GM18511 (cell line): ENCODE results near the gene STMN3.
"Not testable (repeated sequence)": the region's sequence is repeated elsewhere in the genome, so short reads cannot be mapped to it uniquely, and the experiment has no call there.

Experiments used
- ATAC-seq: cut with Tn5 transposase; IDR thresholded peaks from one replicate; pipeline ENCODE4 v1.9.1; 2021; ENCODE audit warnings: mild to moderate bottlenecking, moderate library complexity; ENCODE audit not compliant: unreplicated experiment

Gene STMN3

DNA sequence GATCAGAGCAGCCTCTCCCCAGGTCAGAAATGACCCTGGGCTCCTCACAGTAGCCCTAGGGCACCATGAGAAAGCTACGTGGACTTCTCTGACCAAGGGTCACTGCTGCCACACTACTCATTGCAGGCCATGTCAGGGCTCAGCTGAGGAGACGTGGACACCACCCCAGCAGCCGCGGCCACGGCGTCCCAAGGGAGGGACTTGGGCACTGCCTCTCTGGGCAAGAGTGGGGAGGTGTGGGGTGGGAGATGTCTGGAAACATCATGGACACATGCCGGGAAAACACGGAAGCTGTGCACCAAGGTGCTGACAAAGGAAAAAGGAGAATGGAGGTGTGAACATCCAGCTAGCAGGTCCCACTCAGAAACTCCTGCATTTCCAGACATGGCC, 35.4 kb downstream of the STMN3 start:
- ATAC-seq: no peak

DNA sequence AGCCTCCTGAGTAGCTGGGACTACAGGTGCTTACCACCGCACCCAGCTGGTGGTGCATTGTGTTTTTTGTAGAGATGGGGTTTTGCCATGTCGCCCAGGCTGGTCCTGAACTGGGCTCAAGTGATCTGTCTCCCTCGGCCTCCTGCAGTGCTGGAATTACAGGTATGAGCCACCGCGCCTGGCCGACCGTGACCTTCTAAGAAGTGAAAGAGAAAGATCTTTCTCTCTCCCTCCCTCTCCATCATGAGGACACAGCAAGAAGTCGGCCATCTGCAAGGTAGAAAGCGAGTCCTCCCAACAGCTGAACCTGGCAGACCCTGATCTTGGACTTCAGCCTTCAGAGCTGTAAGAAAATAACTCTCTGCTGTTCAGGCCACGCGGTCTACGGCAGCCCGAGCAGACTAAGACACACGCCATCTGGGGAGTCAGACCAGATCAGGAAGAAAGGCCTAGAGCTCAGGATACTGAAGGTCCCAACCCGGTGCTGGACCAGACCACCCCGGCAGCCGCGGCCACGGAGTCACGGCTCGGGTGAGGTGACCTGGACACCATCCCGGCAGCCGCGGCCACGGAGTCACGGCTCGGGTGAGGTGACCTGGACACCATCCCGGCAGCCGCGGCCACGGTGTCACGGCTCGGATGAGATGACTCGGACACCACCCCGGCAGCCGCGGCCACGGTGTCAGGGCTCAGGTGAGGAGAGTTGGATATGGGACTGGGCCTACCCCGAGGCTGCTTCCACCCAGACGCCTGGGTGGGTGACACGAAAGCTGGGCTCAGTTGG, 35.9 kb downstream of the STMN3 start:
- ATAC-seq: no peak

DNA sequence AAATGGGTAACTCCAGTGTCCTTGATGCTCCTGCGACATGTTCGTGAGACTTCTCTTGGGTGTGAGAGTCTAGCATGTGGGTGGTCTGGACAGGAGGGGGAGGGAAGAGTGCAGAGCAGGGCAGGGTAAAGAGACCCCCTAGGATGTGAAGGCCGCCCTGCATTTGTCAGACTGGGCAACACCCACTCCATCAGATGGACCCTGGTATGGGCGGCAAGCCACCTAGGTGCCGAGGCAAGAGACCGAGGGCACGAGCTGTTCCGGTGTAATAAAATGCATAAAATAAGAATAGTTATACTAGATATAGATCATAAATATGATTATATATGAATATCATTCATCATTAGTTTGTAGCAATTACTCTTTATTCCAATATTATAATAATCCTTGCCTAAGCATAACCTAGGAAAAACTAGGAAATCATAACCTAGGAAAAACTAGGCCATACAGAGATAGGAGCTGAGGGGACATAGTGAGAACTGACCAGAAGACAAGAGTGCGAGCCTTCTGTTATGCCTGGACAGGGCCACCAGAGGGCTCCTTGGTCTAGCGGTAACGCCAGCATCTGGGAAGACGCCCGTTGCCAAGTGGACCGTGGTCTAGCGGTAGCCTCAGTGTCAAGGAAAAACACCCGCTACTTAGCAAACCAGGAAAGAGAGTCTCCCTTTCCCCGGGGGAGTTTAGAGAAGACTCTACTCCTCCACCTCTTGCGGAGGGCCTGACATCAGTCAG, 39.2 kb downstream of the STMN3 start:
- ATAC-seq: not testable (repeated sequence)

DNA sequence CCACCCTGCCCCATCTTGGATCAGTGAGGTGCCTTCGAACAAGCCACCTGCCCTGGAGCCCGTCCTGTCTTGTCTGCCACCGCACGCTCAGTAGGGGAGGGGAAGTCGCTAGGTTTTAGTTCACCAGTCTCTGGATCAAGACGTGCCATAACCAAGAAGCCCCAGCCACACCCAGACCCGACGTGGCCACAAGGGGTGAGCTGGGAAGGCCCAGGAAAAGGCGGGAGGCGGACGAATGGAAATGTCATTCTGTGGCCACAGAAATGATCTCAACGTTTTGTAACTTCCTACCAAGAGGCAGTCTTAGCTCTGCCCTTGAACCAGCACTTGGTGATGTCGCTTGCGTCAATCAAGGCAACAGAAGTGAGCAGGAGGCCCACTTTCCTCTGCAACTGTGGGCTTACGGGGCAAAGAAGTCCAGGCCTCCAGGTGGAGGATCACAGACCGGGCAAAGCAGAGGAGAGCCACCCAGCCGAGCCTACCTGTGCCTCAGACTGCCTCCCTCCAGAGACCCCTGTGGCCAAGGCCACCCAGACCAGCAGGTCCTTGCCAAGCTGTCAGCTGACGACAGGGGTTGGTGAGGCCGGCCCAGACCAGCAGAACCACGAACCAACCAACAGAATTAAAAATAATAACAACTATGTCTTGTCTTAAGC, 40.8 kb downstream of the STMN3 start:
- no peak for ATAC-seq

DNA sequence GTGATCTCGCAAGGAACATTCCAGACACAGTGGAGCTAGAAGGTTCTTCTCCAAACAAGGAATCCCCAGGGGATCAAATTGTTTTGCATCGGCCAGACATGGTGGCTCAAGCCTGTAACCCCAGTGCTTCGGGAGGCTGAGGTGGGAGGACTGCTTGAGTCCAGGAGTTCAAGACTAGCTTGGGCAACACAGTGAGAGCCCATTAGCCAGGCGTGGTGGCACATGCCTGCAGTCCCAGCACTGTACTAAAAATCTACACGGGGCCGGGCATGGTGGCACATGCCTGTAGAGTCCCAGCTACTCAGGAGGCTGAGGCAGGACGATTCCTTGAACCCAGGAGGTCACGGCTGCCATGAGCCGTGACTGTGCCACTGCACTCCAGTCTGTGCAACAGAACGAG, 41.6 kb downstream of the STMN3 start:
- ATAC-seq: no peak

DNA sequence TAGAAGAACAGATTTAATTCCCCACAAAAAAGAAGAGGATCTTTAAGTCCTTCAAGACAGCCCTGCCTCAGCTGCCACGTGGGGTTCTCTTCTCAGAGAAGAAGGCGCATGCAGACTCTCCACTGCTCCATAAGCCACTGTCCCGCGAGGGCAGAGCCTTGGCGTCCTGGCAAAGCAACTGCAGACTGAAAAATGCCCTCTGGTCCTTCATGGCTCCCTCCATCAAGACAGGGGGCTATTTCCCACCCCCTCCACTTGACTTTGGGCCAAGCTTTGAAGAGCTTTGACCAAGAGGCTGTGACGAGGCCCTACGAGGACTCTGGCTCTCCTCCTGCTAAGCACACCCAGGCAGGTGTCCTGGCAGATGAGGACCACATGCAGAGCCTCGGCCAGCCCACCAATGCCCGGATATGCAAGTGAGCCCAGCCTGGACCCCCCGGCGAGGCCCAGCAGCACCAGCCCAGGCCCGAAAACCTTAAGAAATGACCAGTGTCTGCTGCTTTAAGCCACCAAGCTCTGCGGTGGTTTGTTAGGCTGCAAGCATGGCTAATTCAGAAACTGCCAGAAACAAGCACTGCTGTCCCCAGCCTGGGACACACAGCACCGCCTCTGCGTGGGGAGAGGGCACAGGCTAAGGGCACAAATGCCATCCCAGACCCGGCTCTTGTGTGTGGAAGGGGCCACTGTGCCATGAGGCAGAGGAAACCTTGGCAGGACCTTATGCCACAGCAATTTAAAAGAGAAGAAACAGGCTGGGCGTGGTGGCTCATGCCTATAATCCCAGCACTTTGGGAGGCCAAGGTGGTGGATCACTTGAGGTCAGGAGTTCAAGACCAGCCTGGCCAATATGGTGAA, 42.4 kb downstream of the STMN3 start:
- ATAC-seq: no peak

DNA sequence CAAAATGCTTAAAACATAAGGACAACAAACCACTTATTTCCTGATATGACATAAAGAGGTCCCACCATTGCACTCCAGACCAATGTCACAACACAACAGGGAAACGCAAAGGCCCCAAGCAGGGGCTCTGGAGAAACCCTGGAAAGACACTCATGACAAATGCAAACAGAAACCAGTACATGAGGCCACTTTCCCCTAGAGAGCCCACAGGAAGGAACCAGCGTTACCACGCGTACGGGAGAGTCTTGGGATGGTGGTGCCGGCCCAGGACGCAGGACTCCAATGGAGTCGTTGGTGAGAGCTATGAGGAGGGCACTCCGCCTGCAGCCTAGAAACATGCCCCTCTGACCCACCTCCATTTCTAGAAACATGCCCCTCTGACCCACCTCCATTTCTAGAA, 46.5 kb downstream of the STMN3 start:
- ATAC-seq: no peak

DNA sequence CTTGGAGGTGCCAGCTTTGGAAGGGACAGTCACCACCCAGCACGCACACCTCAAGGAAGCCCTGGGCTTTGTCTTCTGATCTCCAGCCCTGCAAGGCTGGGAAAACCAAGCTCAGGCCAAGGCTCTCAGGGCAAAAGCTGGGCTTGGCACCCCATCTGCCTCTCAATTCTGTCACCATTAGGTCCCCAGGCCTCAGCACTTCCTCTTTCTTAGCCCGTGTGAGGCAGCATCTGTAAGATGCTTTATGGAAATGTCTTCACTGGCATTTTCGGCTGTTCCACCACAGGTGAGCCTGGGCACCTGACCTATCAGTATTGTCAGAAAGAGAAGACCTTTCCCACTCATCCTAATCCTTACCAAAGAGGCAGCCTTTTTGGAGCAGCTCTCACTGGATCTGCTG, 50.9 kb downstream of the STMN3 start:
- ATAC-seq: no peak

DNA sequence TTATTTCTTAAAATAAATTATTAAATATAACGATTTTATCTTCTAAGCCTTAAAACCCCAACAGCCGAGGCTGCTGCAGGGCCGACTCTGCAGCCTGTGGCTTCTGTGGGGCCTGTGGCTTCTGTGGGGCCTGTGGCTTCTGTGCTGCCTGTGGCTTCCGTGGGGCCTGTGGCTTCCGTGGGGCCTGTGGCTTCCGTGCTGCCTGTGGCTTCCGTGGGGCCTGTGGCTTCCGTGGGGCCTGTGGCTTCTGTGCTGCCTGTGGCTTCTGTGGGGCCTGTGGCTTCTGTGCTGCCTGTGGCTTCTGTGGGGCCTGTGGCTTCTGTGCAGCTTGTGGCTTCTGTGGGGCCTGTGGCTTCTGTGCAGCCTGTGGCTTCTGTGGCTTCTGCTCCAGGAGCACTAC, 51.5 kb downstream of the STMN3 start:
- not testable (repeated sequence) for ATAC-seq

DNA sequence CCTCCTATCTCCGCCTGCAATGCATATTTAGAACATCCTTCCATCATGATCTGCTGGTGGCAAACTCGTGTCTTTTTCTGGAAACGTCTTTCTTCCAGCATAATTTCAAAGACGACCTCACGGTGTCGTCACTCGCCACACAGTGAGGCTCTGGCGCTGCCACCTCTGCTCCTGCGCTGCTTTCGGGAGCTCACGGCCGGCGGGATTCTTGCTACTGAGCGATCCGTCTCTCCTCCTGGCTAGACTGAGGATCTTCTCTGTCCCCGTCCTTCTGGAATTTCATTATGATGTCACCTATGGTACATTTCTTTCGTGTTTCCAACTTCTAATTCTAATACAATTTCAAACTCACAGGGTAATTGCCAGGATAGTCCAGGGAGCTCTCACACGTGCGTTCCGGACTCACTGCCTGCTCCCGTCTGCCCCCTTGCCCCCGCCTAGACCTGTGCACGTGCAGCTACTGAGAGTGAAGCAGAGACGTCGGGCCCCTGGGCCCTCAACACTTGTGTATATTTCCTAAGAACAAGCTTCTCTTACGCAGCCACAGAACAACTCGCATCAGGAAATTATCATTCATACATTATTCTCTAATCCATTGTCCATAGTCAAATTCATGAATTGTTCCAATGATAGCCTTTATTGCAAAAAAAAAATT, 53.7 kb downstream of the STMN3 start:
- ATAC-seq: no peak

DNA sequence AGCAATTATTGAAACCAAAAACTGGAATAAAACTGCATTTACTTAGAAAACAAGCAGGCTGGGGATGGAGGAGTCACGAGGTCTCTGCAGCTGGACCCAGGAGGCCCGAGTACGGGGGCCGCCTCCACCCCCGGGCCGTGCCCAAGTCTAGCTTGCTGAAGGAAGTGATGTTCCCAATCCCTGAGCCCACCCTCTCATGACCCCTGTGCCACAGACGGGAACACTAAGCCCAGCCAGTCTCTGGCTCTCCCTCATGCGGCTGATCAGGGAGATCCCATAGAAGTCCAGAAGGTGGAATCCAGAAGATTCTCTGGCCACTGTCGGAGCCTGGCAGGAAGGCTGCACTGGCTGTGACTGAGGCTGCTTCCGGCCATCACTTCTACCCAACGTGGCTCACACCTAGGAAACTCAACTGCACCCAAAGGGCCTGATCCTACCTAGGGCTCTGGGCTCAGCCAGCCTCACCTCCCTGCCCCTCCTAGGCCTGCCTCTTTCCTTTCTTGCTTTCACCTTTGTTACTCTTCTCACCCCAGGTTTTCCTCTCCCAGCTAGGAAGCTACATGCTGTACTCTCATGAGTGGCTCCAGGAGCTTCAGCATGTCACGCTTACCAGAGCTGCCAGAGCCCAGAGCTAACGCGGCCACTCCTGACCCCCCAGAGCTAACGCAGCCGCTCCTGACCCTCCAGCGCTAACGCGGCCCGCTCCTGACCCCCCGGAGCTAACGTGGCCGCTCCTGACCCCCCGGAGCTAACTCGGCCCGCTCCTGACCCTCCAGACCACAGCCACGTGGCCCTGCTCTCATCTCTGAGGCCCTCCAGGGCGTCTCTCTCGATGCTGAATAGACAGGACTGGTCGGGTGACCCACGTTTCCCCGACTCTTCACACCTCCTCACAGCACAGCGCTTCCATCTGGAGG, 54.5 kb downstream of the STMN3 start:
- ATAC-seq: no peak

DNA sequence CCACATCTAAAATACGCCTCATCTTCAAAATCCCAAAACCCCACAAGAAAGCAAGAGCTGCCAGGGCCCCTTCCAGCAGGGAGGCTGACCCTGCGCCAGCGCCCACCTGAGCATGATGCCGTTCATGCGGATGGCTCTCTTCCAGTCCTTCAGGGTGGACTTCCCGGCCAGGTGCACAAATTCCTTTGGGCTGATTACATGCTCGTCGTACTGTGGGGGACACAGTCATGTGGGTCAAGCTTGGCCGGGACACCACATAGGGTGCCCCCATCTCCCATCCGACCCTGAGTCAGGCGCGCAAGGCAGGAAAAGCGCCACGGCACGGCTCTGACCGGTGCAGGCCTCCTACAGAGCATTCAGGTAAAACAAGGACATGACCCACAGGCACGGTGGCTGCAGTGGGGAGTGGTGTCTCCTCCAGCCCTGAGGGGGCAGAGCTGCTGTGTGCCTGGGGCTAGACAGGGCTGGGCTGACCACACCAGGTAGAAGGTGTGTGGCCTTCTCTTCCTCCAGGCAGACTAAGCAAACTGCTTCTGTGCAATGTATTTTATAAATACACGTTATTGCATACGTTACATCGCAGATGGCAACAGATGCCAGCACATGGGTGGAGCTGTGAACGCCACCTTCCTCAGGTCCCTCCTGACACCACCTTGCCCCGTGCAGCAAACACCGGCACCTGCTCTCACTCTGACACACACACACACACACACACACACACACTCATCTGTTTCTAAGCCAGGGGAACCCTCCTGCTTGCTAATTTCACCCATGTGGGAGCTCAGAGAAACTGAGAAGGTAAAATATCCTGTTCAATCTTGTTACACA, 55.4 kb downstream of the STMN3 start:
- no peak for ATAC-seq

DNA sequence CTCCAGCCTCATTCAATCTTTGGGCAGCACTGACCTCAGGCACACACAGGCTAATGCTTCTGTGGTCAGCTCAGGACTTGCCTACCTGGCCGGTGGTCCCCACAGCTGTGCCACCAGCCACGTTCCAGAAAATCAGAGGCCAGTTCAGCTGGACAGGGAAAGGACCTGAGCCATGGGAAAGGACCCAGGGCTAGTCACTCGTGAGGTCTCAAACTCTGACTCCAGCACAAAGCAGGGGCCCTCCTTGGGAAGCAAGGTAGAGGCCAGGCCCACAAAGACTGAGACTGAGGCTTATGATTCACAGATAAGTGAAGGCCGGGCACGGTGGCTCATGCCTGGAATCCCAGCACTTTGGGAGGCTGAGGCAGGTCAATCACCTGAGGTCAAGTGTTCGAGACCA, 56.8 kb downstream of the STMN3 start:
- no peak for ATAC-seq

DNA sequence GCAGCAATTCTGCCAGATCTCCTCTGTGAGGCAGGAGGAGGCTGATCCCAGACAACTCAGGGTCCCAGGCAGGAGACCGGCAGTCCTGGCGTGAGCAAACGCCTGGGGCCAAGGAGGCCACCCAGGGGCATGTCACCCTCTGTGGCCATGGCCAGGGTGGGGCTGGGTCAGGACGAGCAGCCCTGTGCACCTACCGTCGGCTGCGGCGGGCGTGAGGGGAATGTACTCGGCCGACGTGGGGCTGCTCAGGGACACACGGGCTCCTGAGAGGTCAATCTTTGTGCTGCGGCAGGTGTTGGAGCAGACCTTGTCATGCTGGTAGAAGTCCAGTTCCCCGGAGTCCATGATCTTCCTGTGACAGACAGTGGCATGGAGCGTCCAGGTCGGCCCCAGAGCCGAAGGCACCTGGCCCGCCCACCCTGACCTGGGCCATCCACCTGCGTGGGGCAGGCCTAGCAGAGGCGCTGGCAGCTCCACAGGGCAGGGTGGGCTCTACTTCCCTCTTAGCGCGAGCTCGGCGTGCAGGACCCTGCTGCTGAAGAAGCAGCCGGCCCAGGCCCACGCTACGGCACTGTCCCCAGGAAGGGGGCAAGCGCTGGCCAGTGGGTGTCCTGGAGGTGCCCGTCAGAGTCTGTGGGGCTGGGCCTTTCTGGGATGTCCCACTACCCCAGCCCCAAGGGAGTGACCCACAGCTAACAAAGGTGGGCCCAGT, 57.7 kb downstream of the STMN3 start:
- ATAC-seq: no peak

DNA sequence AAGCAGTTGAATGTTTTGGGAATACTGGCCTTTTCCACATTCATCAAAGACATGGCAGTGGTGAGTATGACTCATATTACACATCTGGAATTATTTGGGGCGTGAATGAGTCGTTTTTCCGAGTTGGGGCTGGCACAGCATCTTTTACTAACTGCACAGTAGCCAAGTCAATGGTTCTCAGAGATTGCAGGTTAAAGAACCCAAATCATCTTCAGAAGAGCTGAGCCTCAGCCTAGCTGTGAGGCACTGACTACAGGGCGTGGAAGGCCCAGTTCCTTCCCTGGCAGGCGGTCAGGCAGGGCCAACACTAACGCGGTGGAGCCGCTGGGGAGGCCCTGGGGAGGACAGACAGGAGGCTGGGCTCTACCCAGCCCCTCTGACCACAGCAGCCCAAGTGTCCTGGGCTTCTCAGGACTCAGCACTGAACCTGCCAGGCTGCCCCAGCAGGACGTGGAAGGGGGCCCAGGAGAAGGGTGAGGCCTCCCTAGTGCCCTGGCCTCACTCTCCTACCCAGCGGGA, 59.1 kb downstream of the STMN3 start:
- no peak for ATAC-seq

DNA sequence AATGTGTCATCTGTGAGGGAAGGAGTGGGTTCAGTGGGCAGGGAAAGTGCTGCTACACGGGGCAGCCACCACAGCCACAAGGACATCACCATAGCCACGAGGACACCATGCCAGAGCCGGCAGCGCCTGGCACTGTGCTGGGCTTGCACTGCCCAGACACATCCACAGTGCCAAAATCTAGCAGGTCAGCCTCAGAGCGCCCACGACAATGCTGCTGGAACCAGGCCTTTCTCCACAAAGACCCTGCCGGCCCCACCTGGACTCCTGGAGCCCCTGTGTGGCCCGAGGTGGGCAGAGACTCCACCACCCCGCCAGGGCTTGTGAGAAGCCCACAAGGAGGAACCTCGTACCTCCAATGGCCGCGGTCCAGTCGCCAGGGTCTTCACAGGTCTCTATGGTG, 60.6 kb downstream of the STMN3 start:
- no peak for ATAC-seq

DNA sequence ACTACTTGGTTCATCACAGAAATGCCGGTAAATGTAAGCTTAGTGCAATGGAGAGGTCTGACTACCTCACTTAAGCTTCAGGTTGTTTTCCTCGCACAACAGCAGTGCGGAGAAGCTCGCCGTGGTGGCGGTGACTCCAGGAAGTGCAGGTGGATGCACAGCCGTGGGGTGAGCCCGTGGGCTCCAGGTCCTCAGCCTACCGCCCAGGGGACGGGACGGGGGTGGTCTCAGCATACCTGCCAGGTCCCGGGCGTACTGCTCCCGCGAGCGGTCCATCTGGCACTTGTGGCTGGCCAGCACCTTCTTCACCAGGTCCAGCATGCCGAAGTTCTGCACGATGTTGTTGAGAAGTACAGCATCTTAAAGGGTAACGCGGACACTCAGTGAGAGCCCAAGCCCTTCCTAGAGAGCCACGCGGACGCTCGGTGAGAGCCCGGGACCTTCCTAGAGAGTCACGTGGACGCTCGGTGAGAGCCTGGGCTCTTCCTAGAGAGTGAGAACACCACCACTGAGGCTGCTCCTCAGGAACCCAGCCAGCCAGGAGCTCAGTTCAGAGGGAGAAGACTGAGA, 61.4 kb downstream of the STMN3 start:
- no peak for ATAC-seq
